ENCODE data around the gene IKZF5. TPM values are rescaled to one million over a fixed set of nuclear protein-coding genes. Genes with fewer than 3 reads are reported as not detected.
A peak's percentile ranks its signal among the peaks of the same experiment; 100 is the strongest.

The IKZF5 gene
- total RNA-seq = 10 to 100 TPM in 3 of 4 donors, 1 to 10 TPM in 1; 3.1 to 30.7 (median 21.1) TPM

GRCh38 chr10:123008355-123009104 is at the start of gene IKZF5, which contains the start of gene ACADSB:
Gene IKZF5, minus strand, starts transcription at chr10:123008795. Its CDS starts 10,170 bp downstream, at chr10:122998625.
Gene ACADSB, plus strand, starts transcription at chr10:123009006. Its CDS starts 24 bp downstream, at chr10:123009030.
- peak; percentile 96 to 97 for DNase-seq
- intact Hi-C loops (cut with DNase I; ENCODE audit: low total_unique reads) = no loop called here
- peak within 1 kb of the TSS; percentile 86 to 93 for H3K27ac ChIP-seq
- peaks cover 0 to 11% of the 10 kb centered on the region in 2 donors for H3K4me1 ChIP-seq
- no peaks in the 10 kb centered on the region for H3K36me3 ChIP-seq
- peak within 1 kb of the TSS; percentile 92 to 100 for H3K4me3 ChIP-seq
- no peaks in the 10 kb centered on the region for H3K9me3 ChIP-seq
- H3K27me3 ChIP-seq = no peaks in the 10 kb centered on the region
- peak in 1 of 4 experiments; percentile 33 for TF ChIP-seq CTCF (IDR thresholded peaks at IDR 0.05)
- peak; percentile 82 to 91 for TF ChIP-seq POLR2A (IDR thresholded peaks at IDR 0.05)

- Histone ChIP-seq H3K4me3 (no peak overlapping the region), H3K36me3 (no peaks in the 10 kb centered on the region), H3K9me3 (no peaks in the 10 kb centered on the region), H3K4me1 (no peaks in the 10 kb centered on the region), H3K27me3 (no peaks in the 10 kb centered on the region), H3K27ac (no peak overlapping the region)
- DNase-seq = no peak
- intact Hi-C loops (cut with DNase I; ENCODE audit: low total_unique reads) = no loop called here
- TF ChIP-seq POLR2A (IDR thresholded peaks at IDR 0.05) = no peak
- no peak for TF ChIP-seq CTCF (IDR thresholded peaks at IDR 0.05)
These were observed 49.4 kb upstream of the IKZF5 start for GRCh38 chr10:123057968-123058367.

- H3K9me3 ChIP-seq = no peaks in the 10 kb centered on the region
- TF ChIP-seq POLR2A (IDR thresholded peaks at IDR 0.05) = no peak
- no peak for TF ChIP-seq CTCF (IDR thresholded peaks at IDR 0.05)
- no peaks in the 10 kb centered on the region for H3K27me3 ChIP-seq
- intact Hi-C loops (cut with DNase I; ENCODE audit: low total_unique reads) = no loop called here
- no peak for DNase-seq
- no peak overlapping the region for H3K27ac ChIP-seq
- H3K36me3 ChIP-seq = no peaks in the 10 kb centered on the region
- H3K4me3 ChIP-seq = no peak overlapping the region
- H3K4me1 ChIP-seq = no peaks in the 10 kb centered on the region
These were observed 37.6 kb upstream of the IKZF5 start for GRCh38 chr10:123045961-123046731.

- H3K27me3 ChIP-seq = no peaks in the 10 kb centered on the region
- no peaks in the 10 kb centered on the region for H3K36me3 ChIP-seq
- intact Hi-C loops (cut with DNase I; ENCODE audit: low total_unique reads) = no loop called here
- no peak for DNase-seq
- TF ChIP-seq CTCF (IDR thresholded peaks at IDR 0.05) (no peak), POLR2A (IDR thresholded peaks at IDR 0.05) (no peak)
- H3K4me1 ChIP-seq = no peaks in the 10 kb centered on the region
- H3K4me3 ChIP-seq = no peak overlapping the region
- no peak overlapping the region for H3K27ac ChIP-seq
- no peaks in the 10 kb centered on the region for H3K9me3 ChIP-seq
These were observed 35.8 kb upstream of the IKZF5 start for GRCh38 chr10:123044391-123044790.
